Left cardiac atrium (tissue), 4 donors: ENCODE results near the gene FAM204A. TPM values are rescaled to one million over a fixed set of nuclear protein-coding genes. Genes with fewer than 3 reads are reported as not detected.

Experiments used
- ATAC-seq, 2 donors: fragments of 200-7000 bp; cut with Tn5 transposase; one replicate each; pipeline ENCODE4 v1.9.1; 2020; ENCODE audit warnings: mild to moderate bottlenecking in 2 of 2, moderate library complexity in 2 of 2
- DNase-seq: peaks from one replicate; pipeline ENCODE4 v3.0.0-alpha.2; 2020
- intact Hi-C, 2 donors: fragments of 100-400 bp; cut with DNase I; formaldehyde crosslinking; loops; one replicate each; pipeline versions ENCODE4 v1.14.1 to v1.15.1; 2022 to 2023
- total RNA-seq, 2 donors: library from RNA; stranded (reverse); fragmentation: NEBNext Ultra II Directional; extraction: Animal tissue kit (Norgen Biotek cat#: 25700); gene quantifications; one replicate each; pipeline ENCODE4 v1.2.1, GENCODE V29; 2021
- donor health status: DM: no; HTN: yes; CAD: no.
- donor health status: DM: no; HTN: yes; CAD: no; lungs with severe emphysema.
- donor health status: DM: yes; HTN: yes; CAD: no.
- donor health status: Dilated cardiomyopathy.

FAM204A gene
- total RNA-seq, 2 donors from 2014 or later = 46.5 to 60.6 TPM

DNA sequence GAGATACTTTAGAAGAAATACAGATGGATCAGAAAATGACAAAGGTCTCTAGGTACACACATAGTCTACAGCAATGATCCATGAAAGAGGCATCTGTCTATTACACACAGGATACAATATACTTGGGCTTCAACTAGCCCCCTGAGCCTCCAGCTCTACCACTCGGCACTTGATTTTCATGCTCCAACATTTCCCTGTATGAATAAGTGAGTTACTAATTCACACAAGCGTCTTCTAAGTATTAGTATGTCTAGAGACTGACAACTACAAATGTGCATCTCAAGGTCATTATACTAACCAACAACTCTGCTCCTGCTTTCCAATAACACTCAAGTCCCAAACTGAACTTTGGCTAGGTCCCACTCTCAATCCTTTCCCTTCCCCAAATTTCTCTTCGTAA lies 8.3 kb downstream of the FAM204A start:
- ATAC-seq (no peak), DNase-seq (no peak)
- intact Hi-C loops = no loop called here

DNA sequence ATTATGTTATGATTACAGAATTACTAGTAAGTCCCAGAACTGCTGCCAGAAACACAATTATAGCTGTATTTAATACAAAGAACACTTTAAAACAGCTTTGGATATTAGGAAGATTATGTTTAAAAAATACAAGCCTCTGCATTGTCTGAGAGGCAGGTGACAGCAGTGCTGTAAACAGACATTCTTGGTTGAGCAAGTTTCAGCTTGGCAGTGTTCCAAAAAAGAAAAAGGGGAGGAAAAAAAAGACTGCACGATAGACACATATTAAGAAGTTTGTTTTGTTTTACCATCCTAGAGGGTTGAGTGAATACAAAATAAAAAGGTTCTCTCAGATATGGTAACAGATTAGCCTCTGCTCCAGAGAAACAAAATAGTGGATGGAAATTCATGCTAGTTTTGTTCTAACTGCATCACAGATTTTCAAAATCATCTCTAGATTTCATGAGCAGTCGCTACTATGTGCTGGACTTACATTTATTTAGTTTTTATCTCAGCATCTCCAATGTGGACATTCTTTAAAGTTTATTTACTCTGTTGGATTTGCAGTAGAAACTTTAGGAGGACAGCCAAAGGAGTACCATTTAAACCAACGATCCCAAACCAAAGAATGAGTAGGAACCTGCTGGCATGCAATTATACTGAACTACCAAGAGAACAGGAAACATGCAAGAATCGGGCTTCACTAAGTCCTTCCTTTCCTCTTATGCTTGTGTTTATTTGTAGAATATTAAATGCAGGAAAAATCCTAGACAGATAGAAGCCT lies 9.0 kb downstream of the FAM204A start:
- no peak for DNase-seq
- intact Hi-C loops = no loop called here
- ATAC-seq = no peak

DNA sequence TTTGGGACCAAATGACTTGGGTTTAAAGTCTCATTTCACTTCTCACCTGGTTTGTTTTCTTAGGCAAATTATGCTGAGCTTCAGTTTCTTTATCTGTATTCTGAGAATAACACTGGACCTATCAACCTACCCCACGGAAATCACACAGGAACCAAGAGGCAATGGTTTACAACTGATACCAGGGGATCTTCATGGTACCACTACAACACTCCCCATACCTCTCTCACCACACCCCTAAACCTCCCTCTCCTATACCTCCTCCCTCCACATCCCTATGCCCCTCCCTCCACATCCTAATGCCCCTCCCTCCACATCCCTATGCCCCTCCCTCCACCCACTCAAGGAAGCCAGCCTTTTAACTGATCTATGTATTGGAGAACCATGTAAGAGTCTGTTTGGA lies 9.9 kb downstream of the FAM204A start:
- intact Hi-C loops = no loop called here
- DNase-seq (no peak), ATAC-seq (no peak)

DNA sequence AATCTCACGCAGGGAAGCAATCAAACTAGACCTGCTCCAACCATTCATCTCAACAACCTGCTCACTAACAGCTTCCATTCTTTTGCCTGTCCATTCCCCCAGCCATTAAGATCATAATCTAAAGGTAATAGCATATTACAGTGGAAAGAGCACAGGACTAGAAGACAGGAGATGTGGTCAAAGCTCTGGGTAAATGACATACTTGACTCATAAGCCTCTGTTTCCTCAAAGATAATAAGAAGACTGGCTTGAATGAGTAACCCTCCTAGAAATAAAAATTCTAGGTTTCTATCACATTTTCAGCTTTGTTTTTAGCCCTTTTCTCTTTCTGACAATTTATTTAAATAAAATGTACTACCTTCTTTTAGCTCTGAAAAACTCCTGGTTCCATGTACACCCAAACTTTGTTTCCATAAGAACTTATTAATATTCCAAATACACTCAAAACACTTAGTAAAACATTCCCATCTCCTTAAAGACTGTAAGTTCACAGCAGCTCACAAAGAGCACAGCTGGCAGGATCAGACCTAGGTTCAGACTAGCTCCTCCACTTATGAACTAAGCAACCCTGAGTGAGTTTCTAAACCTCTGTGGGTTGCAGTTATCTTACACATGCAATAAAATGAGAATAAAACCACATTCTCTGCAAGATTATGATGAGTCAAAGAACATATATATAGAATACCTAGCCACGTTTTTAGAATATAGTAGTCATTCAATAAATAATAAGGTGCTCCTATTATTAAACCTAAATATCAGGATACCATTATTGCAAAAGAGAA lies 11.6 kb downstream of the FAM204A start:
- DNase-seq (no peak), ATAC-seq (no peak)
- intact Hi-C loops = no loop called here

DNA sequence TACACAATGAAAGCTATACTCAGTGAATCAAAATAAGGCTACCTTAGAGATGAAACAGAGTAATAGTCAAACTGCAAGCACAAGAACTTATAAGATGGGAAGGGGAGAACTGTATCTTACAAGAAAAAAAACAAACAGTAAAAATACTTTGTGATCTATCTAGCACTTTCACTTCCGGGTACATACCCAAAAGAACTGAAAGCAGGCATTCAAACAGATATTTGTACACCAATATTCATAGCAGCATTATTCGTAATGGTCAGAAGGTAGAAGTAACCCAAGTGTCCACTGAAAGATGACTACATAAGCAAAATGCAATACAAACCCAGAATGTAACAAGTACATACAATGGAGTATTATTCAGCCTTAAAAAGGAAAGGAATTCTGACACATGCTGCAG lies 18.0 kb downstream of the FAM204A start:
- ATAC-seq = no peak

DNA sequence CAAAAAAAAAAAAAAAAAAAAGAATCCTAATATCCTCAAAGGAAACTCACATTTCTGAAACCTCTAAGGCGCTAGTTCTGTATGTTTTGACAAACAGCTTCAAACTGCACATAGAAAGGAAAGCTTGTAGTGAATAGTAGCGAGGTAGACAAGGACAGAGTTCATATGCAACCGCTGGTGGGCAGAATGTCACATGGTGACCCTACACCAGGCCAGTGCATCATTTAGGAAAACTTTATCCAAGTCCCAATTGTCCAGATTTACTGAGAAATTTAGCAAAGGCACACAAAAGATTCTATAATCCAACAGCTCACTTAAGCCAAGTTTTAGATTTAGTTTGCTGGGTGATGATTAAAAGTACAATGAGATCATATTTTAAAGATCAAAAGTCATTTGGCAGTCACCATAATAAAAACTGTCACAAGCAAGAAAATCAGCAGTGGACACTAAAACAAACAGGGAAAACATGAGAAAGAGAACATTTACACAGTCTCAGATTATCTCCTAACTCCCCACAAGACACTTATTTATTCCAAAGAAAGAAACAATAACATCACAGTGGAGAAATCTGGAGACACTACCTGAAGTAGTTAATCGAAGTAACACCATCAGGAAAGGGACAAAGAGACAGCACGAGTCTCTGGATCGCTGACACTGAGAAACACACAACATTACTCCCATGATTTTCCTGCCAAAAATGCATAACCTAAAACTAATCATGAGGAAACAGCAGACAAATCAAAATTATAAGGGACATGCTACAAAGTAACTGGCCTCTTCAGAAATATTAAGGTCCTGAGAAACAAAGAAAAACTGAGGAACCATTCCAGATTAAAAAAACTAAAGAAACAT lies 20.2 kb downstream of the FAM204A start:
- DNase-seq (no peak), ATAC-seq (no peak)
- intact Hi-C loops = no loop called here

More for the DNA sequence above, 18.0 kb downstream of the FAM204A start:
- no peak for DNase-seq
- intact Hi-C loops = no loop called here

DNA sequence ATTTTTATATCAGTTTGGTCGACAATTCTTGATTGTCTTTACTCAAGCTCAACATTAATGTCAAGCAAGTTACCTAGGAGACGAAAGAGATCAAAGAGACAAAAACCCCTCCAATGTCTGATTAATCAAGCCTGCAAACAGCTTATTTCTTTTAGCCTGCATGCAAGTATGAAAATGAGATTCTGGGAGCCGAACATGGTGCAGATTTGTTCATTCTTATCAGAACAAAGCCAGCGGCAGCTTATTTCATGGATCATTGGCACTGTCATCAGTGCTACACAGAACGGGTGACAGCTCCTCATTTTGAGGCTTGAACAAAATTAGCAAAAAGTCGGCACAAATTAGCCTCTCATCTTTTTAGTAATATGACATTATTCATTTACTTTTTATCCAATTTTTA lies 26.5 kb downstream of the FAM204A start:
- intact Hi-C loops = no loop called here
- DNase-seq (no peak), ATAC-seq (no peak)

DNA sequence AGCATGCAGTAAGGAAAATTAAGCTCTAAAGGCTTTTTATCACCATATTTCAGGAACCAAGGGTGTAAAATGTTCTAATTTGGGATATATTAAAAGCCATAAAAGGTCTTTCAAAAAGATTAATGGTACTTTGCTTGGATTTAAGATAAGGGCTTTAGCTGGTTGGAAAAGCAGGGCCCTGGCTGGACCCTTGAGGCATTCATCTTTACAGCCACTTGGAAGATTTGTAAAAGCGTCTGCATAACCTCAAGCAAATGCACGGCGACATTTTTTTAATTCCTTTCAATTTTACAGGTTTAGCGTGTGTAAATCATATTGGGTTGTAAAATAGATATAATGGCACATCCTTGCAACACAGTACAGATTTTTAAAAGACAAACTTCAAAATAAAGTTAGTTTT lies 27.2 kb downstream of the FAM204A start:
- no peak for ATAC-seq

DNA sequence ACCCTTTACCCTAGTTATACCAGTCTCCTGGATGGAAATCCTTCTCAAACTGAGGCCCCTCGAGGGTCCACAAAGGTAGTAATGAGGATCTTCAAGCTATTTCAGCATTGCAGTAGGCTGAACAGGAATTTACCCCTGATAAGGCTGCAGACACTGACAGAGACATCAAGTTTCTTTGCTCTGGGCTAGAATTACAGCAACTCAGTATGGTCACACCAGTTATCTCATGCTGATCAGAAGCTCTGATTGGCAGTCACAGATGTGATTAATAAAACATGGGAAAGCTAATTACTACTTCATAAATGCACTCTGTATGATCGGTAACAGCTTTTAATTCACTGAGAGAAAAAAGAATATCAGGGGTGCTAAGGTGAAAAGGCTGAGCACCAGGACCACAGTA lies 30.6 kb downstream of the FAM204A start:
- no peak for ATAC-seq
- DNase-seq = no peak
- intact Hi-C loops = no loop called here

More for the DNA sequence above, 27.2 kb downstream of the FAM204A start:
- intact Hi-C loops = no loop called here
- DNase-seq = no peak

DNA sequence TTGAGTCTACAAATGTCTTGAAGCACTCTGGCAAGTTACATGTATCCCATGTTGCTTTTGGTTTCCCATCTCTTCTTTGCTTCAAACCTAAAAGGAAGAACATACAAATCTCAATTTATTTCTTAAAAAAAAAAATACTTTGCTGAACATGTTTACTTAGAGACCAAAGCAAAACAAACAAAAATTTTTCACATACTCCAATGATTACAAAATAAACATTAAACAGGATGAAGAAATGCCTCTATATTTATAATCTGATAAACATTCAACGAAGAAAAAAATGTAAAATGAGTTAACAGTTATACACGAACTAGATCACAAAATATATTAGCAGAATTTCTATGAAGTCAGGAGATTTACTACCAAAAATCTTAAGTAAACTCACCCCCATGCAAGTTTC lies 31.3 kb downstream of the FAM204A start:
- ATAC-seq = no peak
- intact Hi-C loops = no loop called here
- DNase-seq = no peak

DNA sequence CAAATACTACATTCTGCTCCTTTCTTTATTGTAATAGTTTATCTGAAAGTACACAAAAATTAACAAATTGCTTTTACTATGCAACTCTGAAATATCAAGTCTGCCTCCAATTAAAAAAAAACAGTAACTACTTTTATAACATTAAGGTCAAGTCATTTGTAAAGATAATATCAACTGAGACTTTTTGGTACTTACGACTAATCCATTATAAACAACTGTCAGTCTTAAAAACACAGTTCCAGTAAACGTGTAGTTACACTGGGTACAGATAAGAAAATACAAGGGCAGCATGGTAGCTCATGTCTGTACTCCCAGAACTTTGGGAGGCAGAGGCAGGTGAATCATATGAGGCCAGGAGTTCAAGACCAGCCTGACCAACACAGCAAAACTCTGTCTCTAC lies 32.2 kb downstream of the FAM204A start:
- intact Hi-C loops = no loop called here
- no peak for ATAC-seq
- no peak for DNase-seq

DNA sequence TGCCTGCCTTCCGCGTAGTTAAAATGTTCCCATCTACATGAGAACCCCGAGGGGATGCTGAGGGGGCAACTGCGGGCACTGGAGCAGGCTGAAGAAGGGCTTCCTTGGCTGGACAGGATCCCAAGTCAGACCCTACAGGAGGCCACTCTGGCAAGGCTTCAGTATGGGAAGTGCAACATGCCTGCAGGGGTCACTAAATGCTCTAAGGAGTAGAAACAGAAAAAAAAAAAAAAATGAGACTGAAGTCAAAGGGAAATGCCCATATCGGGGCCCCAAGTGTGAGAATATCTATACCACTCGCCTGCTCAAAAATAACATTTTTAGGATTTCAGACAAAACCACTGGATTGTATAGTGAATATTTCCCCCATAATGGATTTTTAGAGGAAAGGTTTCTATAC lies 33.5 kb downstream of the FAM204A start:
- ATAC-seq (no peak), DNase-seq (no peak)
- intact Hi-C loops = no loop called here

DNA sequence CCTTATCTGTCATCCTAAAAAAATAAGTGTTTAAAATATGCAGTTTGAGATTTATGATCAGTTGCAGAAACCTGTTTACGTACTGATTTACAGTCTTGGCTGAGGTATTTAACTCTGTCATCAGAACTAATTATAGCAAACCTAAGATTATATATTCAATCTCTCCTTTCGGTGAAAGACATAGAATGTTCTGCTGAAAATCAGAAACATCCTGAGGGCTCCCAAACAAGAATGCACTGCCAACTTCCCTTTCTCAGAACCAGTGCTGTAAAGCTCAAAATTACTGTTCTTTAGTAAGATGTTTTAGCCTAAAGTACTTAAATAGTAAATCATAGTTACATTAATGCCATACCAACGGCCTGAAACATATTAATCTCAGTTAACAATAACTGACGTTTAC lies 34.3 kb downstream of the FAM204A start:
- no peak for ATAC-seq
- intact Hi-C loops = no loop called here
- no peak for DNase-seq

DNA sequence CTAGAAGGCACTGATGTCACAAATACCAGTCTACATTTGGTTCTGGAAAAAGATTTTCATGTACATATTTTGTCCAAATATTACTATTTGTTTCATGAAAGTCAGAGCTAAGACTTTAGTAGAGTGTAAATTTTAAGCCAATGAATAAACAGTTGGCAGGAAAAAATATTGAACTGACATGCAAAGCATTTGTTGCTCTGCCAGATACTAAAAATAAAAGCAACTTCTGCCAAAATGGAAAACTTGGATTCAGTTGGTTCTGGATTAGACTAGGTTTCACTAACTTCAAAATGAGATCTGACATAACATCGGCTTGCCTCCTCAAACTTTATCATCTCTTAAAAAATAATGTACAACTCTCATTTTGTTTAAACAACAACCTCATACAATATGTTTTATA lies 34.9 kb downstream of the FAM204A start:
- DNase-seq (no peak), ATAC-seq (peak in 1 of 2 donors; percentile 53)
- intact Hi-C loops = no loop called here

DNA sequence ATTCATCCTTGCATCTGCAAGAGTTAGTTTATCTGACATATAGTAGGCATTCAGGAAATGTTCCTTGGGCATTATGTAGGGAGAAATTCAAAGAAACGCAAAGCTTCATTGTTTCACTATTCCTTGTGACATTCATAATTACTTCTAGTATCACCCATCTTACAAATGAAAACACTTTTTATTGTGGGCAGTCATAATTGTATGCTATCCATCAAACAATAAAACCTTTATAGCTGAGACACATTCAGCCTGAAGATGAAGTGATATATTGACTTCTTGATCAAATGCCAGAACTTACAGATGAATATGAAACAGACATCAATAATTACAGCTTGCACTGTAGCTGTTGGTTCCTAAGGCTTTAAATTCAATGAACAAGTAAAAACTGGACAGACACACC lies 36.4 kb downstream of the FAM204A start:
- DNase-seq (no peak), ATAC-seq (no peak)
- intact Hi-C loops = no loop called here

DNA sequence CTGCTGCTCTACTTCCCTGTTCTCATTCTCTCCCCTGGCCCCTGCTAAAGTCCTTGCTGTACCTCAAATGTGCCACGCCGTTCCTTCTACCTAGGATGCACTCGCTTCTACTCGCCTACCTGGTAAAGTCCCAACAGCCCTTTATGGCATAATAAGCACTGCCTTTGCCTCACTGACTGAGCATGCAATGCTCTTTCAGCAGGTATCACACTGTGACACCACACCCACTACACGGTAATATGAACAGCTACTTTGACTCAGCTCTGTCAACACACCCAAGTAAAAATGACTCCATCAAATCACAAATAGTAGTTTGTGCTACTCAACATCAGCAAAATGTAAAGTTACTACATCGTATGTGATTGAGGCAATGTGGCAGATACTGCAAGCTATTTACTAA lies 37.6 kb downstream of the FAM204A start:
- DNase-seq = no peak
- intact Hi-C loops = no loop called here
- ATAC-seq = no peak

DNA sequence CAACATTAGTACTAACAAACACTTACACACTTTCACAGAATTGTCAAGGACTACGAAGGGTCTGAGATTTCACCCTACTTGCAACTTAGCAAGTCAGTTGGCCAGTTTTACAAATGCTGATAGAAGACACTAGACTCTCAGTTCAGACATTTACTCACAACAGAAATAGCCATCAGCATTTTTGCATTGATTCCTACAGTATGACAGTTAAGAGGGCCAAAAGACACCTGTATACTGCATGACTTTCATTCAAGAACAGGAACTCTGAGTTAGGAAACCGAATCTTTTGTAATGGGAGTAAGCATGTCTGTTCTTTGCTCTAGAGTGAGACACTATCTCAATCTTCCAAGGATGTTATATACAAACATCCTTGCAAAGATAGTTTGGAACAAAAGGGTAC lies 40.9 kb downstream of the FAM204A start:
- intact Hi-C loops = no loop called here
- DNase-seq (no peak), ATAC-seq (no peak)

DNA sequence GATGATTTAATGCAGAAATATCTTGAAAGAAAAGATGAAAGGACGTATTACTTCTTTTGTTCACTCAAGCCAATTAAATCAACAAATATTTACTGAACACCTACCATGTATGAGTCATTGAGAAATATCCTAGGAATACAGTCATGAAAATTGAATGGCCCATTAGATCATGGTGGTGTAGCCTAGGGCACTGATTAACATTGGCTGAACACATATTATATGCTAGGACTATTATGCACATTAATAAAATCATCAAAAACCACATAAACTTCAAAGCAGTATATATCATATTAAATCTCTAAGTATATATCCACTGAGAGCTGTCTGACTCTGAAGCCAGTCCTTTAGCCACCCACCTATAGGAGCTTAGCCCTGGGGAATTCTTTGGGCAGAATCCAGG lies 41.8 kb downstream of the FAM204A start:
- intact Hi-C loops = no loop called here
- no peak for DNase-seq
- no peak for ATAC-seq

DNA sequence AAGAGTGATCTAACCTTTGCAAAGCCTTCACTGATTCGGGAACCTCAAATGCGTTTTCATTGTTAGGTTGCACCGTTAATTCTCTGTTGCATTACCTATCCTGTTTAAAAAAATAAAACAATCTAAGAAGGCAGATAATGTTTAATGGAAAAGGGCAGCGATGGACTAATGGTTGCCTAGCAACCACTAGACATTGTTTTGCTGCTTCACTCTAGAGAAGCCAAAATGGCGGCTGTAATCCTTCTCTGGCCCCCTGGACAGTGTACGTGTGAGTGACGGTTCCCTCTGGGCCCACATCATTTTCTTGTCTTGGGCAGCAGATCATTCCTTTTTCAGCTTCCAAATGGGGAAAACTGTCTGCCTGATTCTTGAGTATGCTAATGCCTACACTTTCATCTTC lies 43.3 kb downstream of the FAM204A start:
- DNase-seq = no peak
- ATAC-seq = no peak
- intact Hi-C loops = no loop called here

DNA sequence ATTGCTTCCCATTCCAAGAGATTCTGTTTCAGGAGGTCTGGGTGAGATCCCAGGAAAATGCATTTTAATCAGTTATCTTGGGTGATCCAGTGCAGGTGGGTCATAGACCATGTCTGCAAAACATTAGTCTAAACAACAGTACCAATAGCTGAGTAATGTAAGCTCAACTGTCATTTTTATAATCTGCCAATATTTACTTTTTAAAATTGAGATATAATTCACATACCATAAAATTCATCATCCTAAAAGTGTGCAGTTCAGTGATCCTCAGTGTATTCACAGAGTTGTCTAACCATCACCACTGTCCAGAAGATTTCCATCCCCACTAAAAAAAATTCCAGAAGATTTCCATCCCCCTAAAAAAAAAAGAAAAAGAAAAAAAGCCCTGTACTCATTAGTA lies 51.0 kb downstream of the FAM204A start:
- ATAC-seq = no peak

More for the DNA sequence above, 51.0 kb downstream of the FAM204A start:
- no peak for DNase-seq
- intact Hi-C loops = no loop called here
